ENCODE results near the gene SDHC. TPM values are rescaled to one million over a fixed set of nuclear protein-coding genes. Genes with fewer than 3 reads are reported as not detected.

SDHC gene
- total and polyA plus RNA-seq, 9 donors: 12.6 to 327 (median 126) TPM

- WGBS, 3 donors: 42 to 53% (median 42%) methylated on average over 3 of the region's 3 CpGs
- Histone ChIP-seq H3K9me3 (no peaks in the 10 kb centered on the region), H3K4me3 (no peak overlapping the region), H3K4me1 (ENCODE audit: insufficient read depth) (peaks cover 24% of the 10 kb centered on the region), H3K27me3 (no peaks in the 10 kb centered on the region), H3K36me3 (no peaks in the 10 kb centered on the region), H3K27ac (peak overlapping the region; percentile 8 to 70)
- TF ChIP-seq, protein P1, sequence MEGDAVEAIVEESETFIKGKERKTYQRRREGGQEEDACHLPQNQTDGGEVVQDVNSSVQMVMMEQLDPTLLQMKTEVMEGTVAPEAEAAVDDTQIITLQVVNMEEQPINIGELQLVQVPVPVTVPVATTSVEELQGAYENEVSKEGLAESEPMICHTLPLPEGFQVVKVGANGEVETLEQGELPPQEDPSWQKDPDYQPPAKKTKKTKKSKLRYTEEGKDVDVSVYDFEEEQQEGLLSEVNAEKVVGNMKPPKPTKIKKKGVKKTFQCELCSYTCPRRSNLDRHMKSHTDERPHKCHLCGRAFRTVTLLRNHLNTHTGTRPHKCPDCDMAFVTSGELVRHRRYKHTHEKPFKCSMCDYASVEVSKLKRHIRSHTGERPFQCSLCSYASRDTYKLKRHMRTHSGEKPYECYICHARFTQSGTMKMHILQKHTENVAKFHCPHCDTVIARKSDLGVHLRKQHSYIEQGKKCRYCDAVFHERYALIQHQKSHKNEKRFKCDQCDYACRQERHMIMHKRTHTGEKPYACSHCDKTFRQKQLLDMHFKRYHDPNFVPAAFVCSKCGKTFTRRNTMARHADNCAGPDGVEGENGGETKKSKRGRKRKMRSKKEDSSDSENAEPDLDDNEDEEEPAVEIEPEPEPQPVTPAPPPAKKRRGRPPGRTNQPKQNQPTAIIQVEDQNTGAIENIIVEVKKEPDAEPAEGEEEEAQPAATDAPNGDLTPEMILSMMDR (IDR thresholded peaks at IDR 0.05): no peak
- TF ChIP-seq POLR2A (IDR thresholded peaks at IDR 0.05) (no peak), EP300 (IDR thresholded peaks at IDR 0.05) (no peak)
- intact Hi-C loops (cut with DNase I): no loop called here
- DNase-seq: peak in 2 of 5 donors; percentile 9 to 35
Observed at GRCh38 chr1:161267321-161267720, 46.9 kb upstream of the SDHC start.

DNA sequence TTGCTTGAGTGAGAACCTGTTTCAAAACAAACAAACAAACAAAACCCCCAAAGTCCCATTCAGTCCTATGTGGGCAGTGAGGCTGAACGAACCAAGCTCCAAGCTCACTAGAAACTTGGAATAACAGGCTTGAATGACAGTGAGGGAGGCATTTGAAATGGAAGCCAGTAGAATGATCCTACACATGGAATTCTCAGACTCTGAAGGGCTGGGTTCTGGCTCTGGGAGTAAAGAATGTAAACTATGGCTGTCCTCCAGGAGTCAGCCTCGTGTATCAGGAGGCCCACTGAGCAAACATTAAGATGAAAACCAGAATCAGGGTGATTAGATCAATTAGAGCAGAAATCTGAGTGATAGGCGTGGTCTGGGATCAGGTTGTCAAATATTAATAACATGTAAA lies 40.8 kb upstream of the SDHC start:
- H3K36me3 ChIP-seq: no peaks in the 10 kb centered on the region
- DNase-seq: no peak
- H3K9me3 ChIP-seq: no peaks in the 10 kb centered on the region
- H3K27me3 ChIP-seq: no peaks in the 10 kb centered on the region
- H3K4me3 ChIP-seq: no peak overlapping the region
- H3K27ac ChIP-seq: no peak overlapping the region
- TF ChIP-seq, protein P1 (IDR thresholded peaks at IDR 0.05): no peak
- TF ChIP-seq EP300 (IDR thresholded peaks at IDR 0.05) (no peak), POLR2A (IDR thresholded peaks at IDR 0.05) (no peak)
- H3K4me1 ChIP-seq (ENCODE audit: insufficient read depth): no peaks in the 10 kb centered on the region
- 26 to 32% (median 28%) methylated on average over 3 of the region's 3 CpGs for WGBS, 3 donors
- intact Hi-C loops (cut with DNase I): no loop called here

- H3K9me3 ChIP-seq: no peaks in the 10 kb centered on the region
- intact Hi-C loops (cut with DNase I): no loop called here
- WGBS, 3 donors: 31 to 59% (median 39%) methylated on average over 3 of the region's 3 CpGs
- no peak for TF ChIP-seq EP300 (IDR thresholded peaks at IDR 0.05)
- TF ChIP-seq, protein P1 (IDR thresholded peaks at IDR 0.05): no peak
- no peak for TF ChIP-seq POLR2A (IDR thresholded peaks at IDR 0.05)
- DNase-seq: no peak
- no peaks in the 10 kb centered on the region for H3K27me3 ChIP-seq
- no peaks in the 10 kb centered on the region for H3K4me1 ChIP-seq (ENCODE audit: insufficient read depth)
- no peak overlapping the region for H3K27ac ChIP-seq
- no peak overlapping the region for H3K4me3 ChIP-seq
- no peaks in the 10 kb centered on the region for H3K36me3 ChIP-seq
Observed at GRCh38 chr1:161274874-161275273, 39.3 kb upstream of the SDHC start.

DNA sequence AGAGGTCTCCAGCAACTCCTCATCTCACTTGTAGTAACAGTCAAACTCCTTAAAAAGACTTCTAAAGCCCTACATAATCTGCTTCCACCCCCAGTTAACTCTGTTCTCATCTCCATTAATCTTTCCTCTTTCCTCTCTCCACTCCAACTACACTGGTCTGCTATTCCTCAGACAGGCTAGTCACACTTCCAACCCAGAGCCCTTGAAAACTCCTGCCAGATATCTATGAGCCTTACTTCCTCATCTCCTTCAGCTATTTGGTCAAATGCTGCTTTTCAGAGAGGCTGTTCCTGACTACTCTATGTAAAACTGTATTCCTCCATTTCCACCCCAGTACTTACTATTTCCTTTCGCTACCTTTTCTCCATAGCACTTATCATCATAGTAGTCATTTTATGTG lies 31.2 kb upstream of the SDHC start:
- Histone ChIP-seq H3K4me3 (no peak overlapping the region), H3K4me1 (ENCODE audit: insufficient read depth) (no peaks in the 10 kb centered on the region), H3K27ac (no peak overlapping the region), H3K27me3 (no peaks in the 10 kb centered on the region), H3K36me3 (no peaks in the 10 kb centered on the region), H3K9me3 (no peaks in the 10 kb centered on the region)
- intact Hi-C loops (cut with DNase I): no loop called here
- TF ChIP-seq, protein P1 (IDR thresholded peaks at IDR 0.05): no peak
- TF ChIP-seq POLR2A (IDR thresholded peaks at IDR 0.05) (no peak), EP300 (IDR thresholded peaks at IDR 0.05) (no peak)
- DNase-seq: no peak
- WGBS, 3 donors: 94 to 100% (median 97%) methylated on average over 1 of the region's 1 CpG

Data from ovary (tissue), 9 donors.